Measurements from ENCODE around the gene VSX1.

The VSX1 gene

GRCh38 chr20:25081730-25082497 is at the start of gene VSX1:
VSX1 (minus strand) TSS chr20:25082141; CDS start chr20:25082096, 45 bp downstream.
- DNase-seq (ENCODE audit: low read depth), result no peak

GRCh38 chr20:25129908-25130307 is 48.0 kb upstream of the VSX1 start:
- DNase-seq (ENCODE audit: low read depth), result no peak

GRCh38 chr20:25129428-25129827 is 47.5 kb upstream of the VSX1 start:
- no peak for DNase-seq (ENCODE audit: low read depth)

GRCh38 chr20:25128649-25129048 is 46.7 kb upstream of the VSX1 start:
- DNase-seq (ENCODE audit: low read depth), result no peak

GRCh38 chr20:25127761-25128537 is 46.0 kb upstream of the VSX1 start:
- DNase-seq (ENCODE audit: low read depth), result no peak

GRCh38 chr20:25126204-25127029 is 44.5 kb upstream of the VSX1 start:
- no peak for DNase-seq (ENCODE audit: low read depth)

- DNase-seq (ENCODE audit: low read depth), result no peak
Measured at GRCh38 chr20:25125636-25126035, 43.7 kb upstream of the VSX1 start.

GRCh38 chr20:25120920-25121319 is 39.0 kb upstream of the VSX1 start:
- DNase-seq (ENCODE audit: low read depth), result no peak

GRCh38 chr20:25120457-25120856 is 38.5 kb upstream of the VSX1 start:
- DNase-seq (ENCODE audit: low read depth), result no peak

GRCh38 chr20:25118529-25118928 is 36.6 kb upstream of the VSX1 start:
- no peak for DNase-seq (ENCODE audit: low read depth)

GRCh38 chr20:25117990-25118389 is 36.0 kb upstream of the VSX1 start:
- no peak for DNase-seq (ENCODE audit: low read depth)

- DNase-seq (ENCODE audit: low read depth), result no peak
Measured at GRCh38 chr20:25116739-25117458, 35.0 kb upstream of the VSX1 start.

GRCh38 chr20:25103526-25103925 is 21.6 kb upstream of the VSX1 start:
- DNase-seq (ENCODE audit: low read depth), result no peak

GRCh38 chr20:25100914-25101313 is 19.0 kb upstream of the VSX1 start:
- DNase-seq (ENCODE audit: low read depth), result no peak

GRCh38 chr20:25099601-25100140 is 17.7 kb upstream of the VSX1 start:
- no peak for DNase-seq (ENCODE audit: low read depth)

- no peak for DNase-seq (ENCODE audit: low read depth)
Measured at GRCh38 chr20:25097498-25097897, 15.6 kb upstream of the VSX1 start.

- DNase-seq (ENCODE audit: low read depth), result no peak
Measured at GRCh38 chr20:25090492-25091429, 8.8 kb upstream of the VSX1 start.

- DNase-seq (ENCODE audit: low read depth), result no peak
Measured at GRCh38 chr20:25089662-25090061, 7.7 kb upstream of the VSX1 start.

- no peak for DNase-seq (ENCODE audit: low read depth)
Measured at GRCh38 chr20:25089096-25089495, 7.2 kb upstream of the VSX1 start.

GRCh38 chr20:25088267-25088666 is 6.3 kb upstream of the VSX1 start:
- DNase-seq (ENCODE audit: low read depth), result no peak

All from GM04503 (cell line).